ENCODE measurements around the gene ADAT3. TPM values are rescaled to one million over a fixed set of nuclear protein-coding genes. Genes with fewer than 3 reads are reported as not detected.

ADAT3 gene
- total and polyA plus RNA-seq, 2 of the 4 experiments (the other 2 are of a cell fraction): 0.36 to 2.8 TPM

GRCh38 chr19:1882089-1882785 lies 23.0 kb upstream of the ADAT3 start:
- no peak overlapping the region for H3K56ac ChIP-seq (ENCODE audit: extremely low read depth, insufficient read depth, low read length)
- H2AFZ ChIP-seq (replicated peaks; ENCODE audit: low read length, poor library complexity): no peak overlapping the region
- H3K4me2 ChIP-seq (ENCODE audit: low read depth, low read length): no peak overlapping the region; the same call in 1 of the 2 replicates
- H2BK20ac ChIP-seq (ENCODE audit: low read depth, low read length): no peak overlapping the region
- peaks cover 4 to 44% of the 10 kb centered on the region in 2 experiments for H3K79me1 ChIP-seq (ENCODE audit: low read depth in 1 of 2, low read length in 2 of 2)
- H3K9me3 ChIP-seq (ENCODE audit: control insufficient read depth, insufficient read depth, low read length): no peaks in the 10 kb centered on the region
- WGBS, 2 experiments (ENCODE audit: extremely low coverage in 2 of 2, insufficient read length in 1 of 2): 80% methylated on average over 17 of the region's 31 CpGs; no CpG with 5 or more reads in 1 of the 2 experiments
- H4K91ac ChIP-seq (ENCODE audit: insufficient read depth, low read depth, low read length): no peak overlapping the region
- H3K9ac ChIP-seq (ENCODE audit: low read depth, low read length): no peak overlapping the region
- no peak overlapping the region for H4K5ac ChIP-seq (ENCODE audit: low read depth, low read length)
- CTCF ChIA-PET: no interaction called here
- H3K4ac ChIP-seq (ENCODE audit: low read depth, low read length): no peak overlapping the region
- 0 out of 2 replicates have a peak overlapping the region, but pooled peaks have one; percentile 35 for H3K14ac ChIP-seq (replicated peaks; ENCODE audit: low read depth, low read length)
- H4K20me1 ChIP-seq (ENCODE audit: insufficient read depth, low read length): peaks cover 46% of the 10 kb centered on the region
- no peak overlapping the region for H2BK5ac ChIP-seq (ENCODE audit: low read depth, low read length, poor library complexity, severe bottlenecking)
- H2AK9ac ChIP-seq (replicated peaks; ENCODE audit: low read depth, low read length, poor library complexity): peak overlapping the region; percentile 78
- H3K9me1 ChIP-seq (ENCODE audit: insufficient read depth, low read length): peaks cover 18% of the 10 kb centered on the region
- no peaks in the 10 kb centered on the region for H3K27me3 ChIP-seq (ENCODE audit: control insufficient read depth, insufficient read depth, low read length)
- 0 out of 2 replicates have a peak overlapping the region, but pooled peaks have one; percentile 37 for H3K23ac ChIP-seq (ENCODE audit: low read depth, low read length)
- H3K36me3 ChIP-seq (ENCODE audit: control insufficient read depth, insufficient read depth, low read length): peaks cover 12% of the 10 kb centered on the region; the same call in 1 of the 2 replicates
- intact Hi-C loops (cut with micrococcal nuclease) (no loop called here), dilution Hi-C loops (cut with HindIII; ENCODE audit: low sequenced_read_pairs, unreplicated experiment) (no loop called here), in situ Hi-C loops (cut with MboI; ENCODE audit: low sequenced_read_pairs) (no loop called here)
- DNase-seq: no peak
- no peak overlapping the region for H3K18ac ChIP-seq (ENCODE audit: low read depth, low read length)
- no peak overlapping the region for H3K27ac ChIP-seq (ENCODE audit: insufficient read depth, low read length)
- peaks cover 24% of the 10 kb centered on the region for H3K4me1 ChIP-seq (ENCODE audit: control insufficient read depth, insufficient read depth, low read length)
- no peak overlapping the region for H4K8ac ChIP-seq (ENCODE audit: low read depth in 2 of 2, low read length in 2 of 2)
- H2BK120ac ChIP-seq (ENCODE audit: low read depth, low read length): no peak overlapping the region
- no TSS peak for BruUV-seq (replicated peaks)
- ATAC-seq (ENCODE audit: low read depth): no peak
- H2BK15ac ChIP-seq (ENCODE audit: low read depth, low read length): no peak overlapping the region
- no peak overlapping the region; the same call in 1 of the 2 replicates for H2AK5ac ChIP-seq (ENCODE audit: low read depth, low read length)
- POLR2A ChIA-PET (ENCODE audit: unreplicated experiment): no interaction called here
- no peak for TF ChIP-seq NFE2L2 (IDR thresholded peaks at IDR 0.05; ENCODE audit: low read depth, low read length)
- TF ChIP-seq CTCF (conservative IDR thresholded peaks at IDR 0.05; ENCODE audit: low read depth, low read length): no peak
- TF ChIP-seq MAFK (IDR thresholded peaks at IDR 0.05; ENCODE audit: low read depth, low read length): no peak
- no peak for TF ChIP-seq RFX5 (IDR thresholded peaks at IDR 0.05; ENCODE audit: low read depth, low read length)
- TF ChIP-seq MXI1 (IDR thresholded peaks at IDR 0.05; ENCODE audit: borderline replicate concordance, low read depth, low read length): no peak
- no peak for TF ChIP-seq POLR2A (IDR thresholded peaks at IDR 0.05; ENCODE audit: low read depth, low read length)
- no peak for TF ChIP-seq MAZ (IDR thresholded peaks at IDR 0.05; ENCODE audit: borderline replicate concordance, low read depth, low read length)
- TF ChIP-seq CEBPB (IDR thresholded peaks at IDR 0.05; ENCODE audit: low read depth, low read length): no peak
- TF ChIP-seq SMC3 (IDR thresholded peaks at IDR 0.05; ENCODE audit: low read depth, low read length): no peak
- no peak for TF ChIP-seq BHLHE40 (IDR thresholded peaks at IDR 0.05; ENCODE audit: low read depth, low read length)
- H3K4me3 ChIP-seq (ENCODE audit: insufficient read depth, low read depth, low read length): no peak overlapping the region

Data from IMR-90 (cell line).